OCI-LY7 (cell line): ENCODE data around the gene HASPIN. TPM values are rescaled to one million over a fixed set of nuclear protein-coding genes. Genes with fewer than 3 reads are reported as not detected.

Experiments
- BruUV-seq: library from RNA; stranded (reverse); fragments of 400-500 nt; replicated peaks from 2 replicates; lab custom pipeline; 2021; lab: Mats Ljungman, UMichigan
- CTCF ChIA-PET: fragments of 300-600 bp; sonication (Branson Sonifier 250); formaldehyde crosslinking; loops from one replicate; lab custom pipeline; 2022; ENCODE audit warnings: antibody characterized with exemption; ENCODE audit not compliant: unreplicated experiment; lab: Charles Lee
- POLR2A ChIA-PET: fragments of 300-600 bp; sonication (Branson Sonifier 250); formaldehyde crosslinking; loops from one replicate; lab custom pipeline; 2022; ENCODE audit warnings: antibody characterized with exemption; lab: Charles Lee
- DNase-seq: peaks from one replicate; pipeline ENCODE4 v3.0.0-alpha.2; 2015; ENCODE audit warnings: low spot score
- H2AFZ ChIP-seq: fragments of 200-600 bp; sonication (generic), shearing (Covaris generic); 2 replicates; pipeline ENCODE4 v1.6.1; 2014; ENCODE audit warnings: mild to moderate bottlenecking, antibody characterized with exemption, low read length, moderate library complexity
- H3K27ac ChIP-seq: fragments of 200-600 bp; sonication (generic); 2 replicates; pipeline ENCODE4 v1.5.1; 2014; ENCODE audit warnings: mixed run types, low read depth, mild to moderate bottlenecking, moderate library complexity, low read length, inconsistent platforms; ENCODE audit not compliant: poor library complexity, severe bottlenecking
- H3K36me3 ChIP-seq: fragments of 200-600 bp; sonication (generic); 2 replicates; pipeline ENCODE4 v1.6.1; 2014; ENCODE audit warnings: mild to moderate bottlenecking, antibody characterized with exemption, low read length, moderate library complexity, mixed read lengths; ENCODE audit not compliant: insufficient read depth
- H3K4me1 ChIP-seq: fragments of 200-600 bp; sonication (generic); 2 replicates; pipeline ENCODE4 v1.5.1; 2014; ENCODE audit warnings: mild to moderate bottlenecking, low read length; ENCODE audit not compliant: insufficient read depth, poor library complexity, severe bottlenecking
- H3K4me2 ChIP-seq: fragments of 200-600 bp; sonication (generic); 2 replicates; pipeline ENCODE4 v1.6.1; 2014; ENCODE audit warnings: mild to moderate bottlenecking, low read length
- H3K4me3 ChIP-seq: fragments of 200-600 bp; sonication (generic); 2 replicates; pipeline ENCODE4 v1.5.1; 2014; ENCODE audit warnings: mild to moderate bottlenecking, low read depth, low read length; ENCODE audit not compliant: poor library complexity, severe bottlenecking
- H3K79me2 ChIP-seq: fragments of 200-600 bp; sonication (generic); 2 replicates; pipeline ENCODE4 v1.6.1; 2016; ENCODE audit warnings: low read depth, mild to moderate bottlenecking, low read length, moderate library complexity, mixed read lengths; ENCODE audit not compliant: insufficient read depth
- H3K9me2 ChIP-seq: fragments of 200-600 bp; sonication (generic); 2 replicates; pipeline ENCODE4 v1.6.1; 2016; ENCODE audit warnings: mild to moderate bottlenecking, low read length, mixed read lengths; ENCODE audit not compliant: insufficient read depth
- H3K9me3 ChIP-seq: fragments of 200-600 bp; sonication (generic); 2 replicates; pipeline ENCODE4 v1.6.1; 2014; ENCODE audit warnings: mild to moderate bottlenecking, mixed run types, low read length, mixed read lengths
- H4K20me1 ChIP-seq: fragments of 200-600 bp; sonication (generic); 2 replicates; pipeline ENCODE4 v1.6.1; 2014; ENCODE audit warnings: mild to moderate bottlenecking, antibody characterized with exemption, low read length, moderate library complexity, mixed read lengths; ENCODE audit not compliant: insufficient read depth
- CTCF ChIP-seq: fragments of 200-600 bp; sonication (generic); conservative IDR thresholded peaks from 2 replicates; pipeline ENCODE4 v1.5.1; 2014; ENCODE audit warnings: mild to moderate bottlenecking, antibody characterized with exemption, low read length, moderate library complexity, mixed read lengths
- EZH2phosphoT487 ChIP-seq: fragments of 200-600 bp; sonication (generic); IDR thresholded peaks from 2 replicates; pipeline ENCODE4 v1.6.1; 2018; ENCODE audit warnings: low read depth, borderline replicate concordance, mild to moderate bottlenecking, mixed run types, antibody characterized with exemption, low read length, moderate library complexity, mixed read lengths
- intact Hi-C: fragments of 100-400 bp; cut with micrococcal nuclease; formaldehyde crosslinking; loops from one replicate; pipeline ENCODE4 v1.10.0; 2022; ENCODE audit not compliant: unreplicated experiment
- total RNA-seq, 2 experiments: library from RNA; depleted of rRNA in 1 of 2; stranded (reverse); fragments of >200 nt in 1 of 2; shearing (Covaris generic) in 1 of 2; gene quantifications; 2 replicates each; pipeline ENCODE4 v1.2.3, GENCODE V29; 2014 to 2022

HASPIN gene
- total RNA-seq, 2 experiments from 2014 or later = 66.2 to 88.6 TPM

GRCh38 chr17:3766779-3767178 is 43.1 kb downstream of the HASPIN start:
- no peak overlapping the region for H3K4me2 ChIP-seq
- no peak for DNase-seq
- TF ChIP-seq CTCF (no peak), EZH2phosphoT487 (no peak)
- no peaks in the 10 kb centered on the region for H3K9me3 ChIP-seq
- no peak overlapping the region for H2AFZ ChIP-seq
- peaks cover 12% of the 10 kb centered on the region for H3K4me1 ChIP-seq
- ChIA-PET CTCF (no interaction called here), POLR2A (no interaction called here)
- no peaks in the 10 kb centered on the region for H3K36me3 ChIP-seq
- H3K79me2 ChIP-seq = no peaks in the 10 kb centered on the region
- no peak overlapping the region for H3K4me3 ChIP-seq
- no peaks in the 10 kb centered on the region for H4K20me1 ChIP-seq
- no peaks in the 10 kb centered on the region for H3K9me2 ChIP-seq
- no TSS peak for BruUV-seq
- intact Hi-C loops = no loop called here
- no peak overlapping the region for H3K27ac ChIP-seq

GRCh38 chr17:3768341-3768740 is 44.6 kb downstream of the HASPIN start:
- Histone ChIP-seq H3K4me3 (no peak overlapping the region), H3K4me2 (no peak overlapping the region), H3K4me1 (peaks cover 12% of the 10 kb centered on the region), H3K9me3 (no peaks in the 10 kb centered on the region), H3K36me3 (no peaks in the 10 kb centered on the region), H4K20me1 (no peaks in the 10 kb centered on the region), H3K9me2 (no peaks in the 10 kb centered on the region), H3K27ac (no peak overlapping the region), H2AFZ (no peak overlapping the region), H3K79me2 (no peaks in the 10 kb centered on the region)
- DNase-seq = no peak
- CTCF ChIA-PET = interaction anchor here (1.2 kb wide), 1 partner anchor 36 kb away, joined by 3 read pairs; no protein-coding TSS in a partner anchor
- TF ChIP-seq EZH2phosphoT487 (no peak), CTCF (no peak)
- POLR2A ChIA-PET = interaction anchor here (0.5 kb wide), 1 partner anchor 78 kb away, joined by 6 read pairs; the partner anchor contains the start of gene NCBP3
- intact Hi-C loops = no loop called here
- no TSS peak for BruUV-seq

GRCh38 chr17:3768769-3769168 is 45.1 kb downstream of the HASPIN start:
- TF ChIP-seq CTCF = no peak
- no peak for TF ChIP-seq EZH2phosphoT487
- intact Hi-C loops = no loop called here
- H3K4me2 ChIP-seq = no peak overlapping the region
- no peak overlapping the region for H3K27ac ChIP-seq
- no peak for DNase-seq
- no peaks in the 10 kb centered on the region for H3K36me3 ChIP-seq
- peaks cover 12% of the 10 kb centered on the region for H3K4me1 ChIP-seq
- BruUV-seq = no TSS peak
- no peaks in the 10 kb centered on the region for H3K79me2 ChIP-seq
- no peaks in the 10 kb centered on the region for H3K9me3 ChIP-seq
- no peak overlapping the region for H3K4me3 ChIP-seq
- no peaks in the 10 kb centered on the region for H3K9me2 ChIP-seq
- H4K20me1 ChIP-seq = no peaks in the 10 kb centered on the region
- H2AFZ ChIP-seq = no peak overlapping the region
- ChIA-PET CTCF (interaction anchor here (1.2 kb wide), 1 partner anchor 36 kb away, joined by 3 read pairs; no protein-coding TSS in a partner anchor), POLR2A (no interaction called here)
